Urothelium cell line (cell line): ENCODE data around the gene RHAG.

Experiments
- DNase-seq: peaks from one replicate; pipeline ENCODE4 v3.0.0; 2011; ENCODE audit warnings: low spot score, mixed read lengths
- FAIRE-seq: peaks from 2 replicates; lab custom pipeline; 2011; peaks lifted over from hg19 to GRCh38; lab: Jason Lieb, UNC

RHAG gene

DNA sequence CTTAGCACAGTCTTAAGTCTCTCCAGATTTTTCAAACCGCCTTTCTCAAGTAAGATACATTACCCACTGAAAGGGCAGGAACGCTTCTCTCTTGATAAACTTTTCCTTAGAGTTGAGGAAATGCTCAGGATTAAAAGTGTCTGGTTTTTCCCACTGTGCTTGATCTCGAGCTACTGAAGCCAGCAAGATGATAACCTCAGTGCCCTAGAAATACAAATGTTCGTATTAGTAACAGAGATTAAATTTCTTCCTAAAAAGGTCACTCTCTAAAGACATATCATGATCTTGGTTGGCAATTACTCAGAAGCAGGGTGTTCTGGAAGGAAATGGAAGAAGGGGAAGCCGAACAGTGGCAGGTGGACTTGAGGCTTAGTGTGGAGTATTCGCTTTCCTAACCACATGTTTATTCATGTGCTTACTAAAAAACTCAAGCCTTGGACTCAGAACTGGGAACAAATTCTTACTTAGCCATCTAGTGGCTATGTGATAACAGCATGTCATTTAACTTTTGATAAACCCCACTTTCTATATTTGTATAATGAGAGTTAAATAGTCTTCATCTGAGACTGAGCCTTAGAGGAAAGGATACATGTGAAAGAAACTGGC is 66.1 kb downstream of the RHAG start:
- DNase-seq (no peak), FAIRE-seq (no peak)

DNA sequence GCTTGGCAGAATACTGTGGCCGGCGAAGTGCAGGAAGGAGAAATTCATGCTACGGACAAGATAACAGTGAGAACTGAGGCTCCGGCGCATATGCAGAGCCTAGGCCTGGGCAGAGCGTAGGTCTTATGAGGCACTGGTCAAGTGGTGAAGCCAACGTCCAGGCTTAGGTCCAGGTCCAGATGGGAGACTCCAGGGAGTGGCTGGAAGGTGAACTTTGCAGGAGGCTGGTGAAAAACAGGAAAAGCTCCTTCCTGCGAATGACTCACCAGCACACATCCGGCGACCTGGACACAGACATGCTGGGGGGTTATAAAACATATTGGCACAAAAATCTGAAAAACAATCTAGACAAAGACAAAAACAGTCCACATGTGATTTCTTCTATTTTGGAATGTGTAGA is 70.8 kb downstream of the RHAG start:
- FAIRE-seq (no peak), DNase-seq (peak; percentile 63)

DNA sequence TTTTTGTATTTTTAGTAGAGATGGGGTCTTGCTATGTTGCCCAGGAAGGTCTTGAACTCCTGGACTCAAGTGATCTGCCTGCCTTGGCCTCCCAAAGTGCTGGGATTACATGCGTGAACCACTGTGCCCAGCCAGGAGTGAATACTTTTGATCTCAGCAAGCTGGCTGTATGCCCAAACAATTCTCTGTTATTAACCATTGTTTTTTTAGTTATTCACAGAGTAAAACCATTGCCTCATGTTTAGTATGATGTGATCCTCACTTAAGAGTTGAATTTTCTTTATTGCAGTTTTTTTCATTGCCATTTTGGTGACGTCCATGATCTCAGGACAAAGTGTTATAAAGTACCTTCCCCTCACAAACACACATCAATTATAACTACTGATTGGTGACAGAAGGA is 71.4 kb downstream of the RHAG start:
- no peak for DNase-seq
- FAIRE-seq, result no peak

DNA sequence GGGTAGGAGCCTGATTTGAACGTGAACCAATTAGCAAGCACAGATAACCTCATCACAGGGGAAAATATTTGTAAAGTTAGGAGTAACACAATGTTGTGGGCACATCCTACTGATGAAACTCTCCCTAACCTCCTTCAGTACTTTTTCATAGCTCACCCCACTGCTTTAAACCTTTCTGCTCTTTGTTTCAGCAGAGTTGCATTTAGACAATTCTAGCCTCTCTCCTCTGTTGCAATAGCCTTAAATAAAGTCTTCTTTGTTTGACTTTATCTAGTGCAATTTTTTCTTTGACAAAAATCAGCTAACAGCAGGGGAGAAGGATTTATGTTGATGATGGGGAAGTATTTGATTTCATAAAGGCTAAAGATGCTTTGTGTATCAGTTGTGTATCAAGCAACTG is 72.1 kb downstream of the RHAG start:
- DNase-seq (no peak), FAIRE-seq (no peak)

DNA sequence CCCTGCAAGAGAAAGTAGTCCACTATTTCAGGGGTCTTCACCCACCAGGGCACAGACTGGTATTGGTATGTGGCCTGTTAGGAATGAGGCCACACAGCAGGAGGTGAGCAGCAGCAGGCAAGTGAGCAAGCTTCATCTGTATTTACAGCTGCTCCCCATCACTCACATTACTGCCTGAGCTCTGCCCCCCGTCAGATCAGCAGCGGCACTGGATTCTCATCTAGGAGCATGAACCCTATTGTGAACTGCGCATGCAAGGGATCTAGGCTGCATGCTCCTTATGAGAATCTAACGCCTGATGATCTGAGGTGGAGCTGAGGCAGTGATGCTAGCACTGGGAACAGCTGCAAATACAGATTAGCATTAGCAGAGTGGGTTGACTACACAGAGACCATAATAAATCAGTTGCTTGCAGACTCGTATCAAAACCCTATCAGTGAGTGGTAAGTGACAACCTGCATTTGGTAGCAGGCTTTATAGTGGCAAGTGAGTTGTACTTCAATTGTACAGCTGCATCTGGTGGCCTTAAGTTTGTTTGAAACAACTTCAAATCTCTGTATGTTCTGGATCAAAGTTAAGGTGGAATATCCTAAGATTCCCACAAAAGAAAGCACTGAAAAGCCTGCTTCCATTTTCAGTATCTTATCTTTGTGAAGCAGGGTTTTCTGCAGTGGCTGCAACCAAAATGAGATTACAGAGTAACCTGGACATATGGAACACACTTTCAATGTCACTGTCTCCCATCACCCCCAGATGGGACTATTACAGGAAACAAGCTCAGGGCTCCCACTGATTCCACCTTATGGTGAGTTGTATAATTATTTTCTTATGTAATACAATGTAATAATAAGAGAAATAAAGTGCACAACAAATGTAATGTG is 73.4 kb downstream of the RHAG start:
- no peak for FAIRE-seq
- no peak for DNase-seq

DNA sequence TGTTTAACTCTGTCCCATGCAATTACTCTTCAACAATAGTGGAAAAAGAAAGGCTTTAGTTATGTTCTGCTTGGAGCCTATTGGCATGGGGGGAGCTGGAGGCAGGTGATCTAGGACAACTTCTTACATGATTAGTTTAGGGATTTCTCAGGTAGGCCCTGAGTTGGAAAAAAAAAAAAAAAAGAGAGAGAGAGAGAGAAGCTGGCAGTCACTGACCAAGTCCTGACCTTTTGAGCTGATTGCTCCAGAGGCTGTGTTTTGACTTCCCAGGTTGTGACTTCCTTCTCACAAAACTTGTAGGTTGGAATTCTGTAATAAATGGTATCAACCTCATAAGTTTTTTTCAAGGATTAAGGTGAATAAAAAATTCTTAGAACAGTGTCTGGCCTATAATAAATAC is 78.4 kb downstream of the RHAG start:
- FAIRE-seq (no peak), DNase-seq (no peak)

DNA sequence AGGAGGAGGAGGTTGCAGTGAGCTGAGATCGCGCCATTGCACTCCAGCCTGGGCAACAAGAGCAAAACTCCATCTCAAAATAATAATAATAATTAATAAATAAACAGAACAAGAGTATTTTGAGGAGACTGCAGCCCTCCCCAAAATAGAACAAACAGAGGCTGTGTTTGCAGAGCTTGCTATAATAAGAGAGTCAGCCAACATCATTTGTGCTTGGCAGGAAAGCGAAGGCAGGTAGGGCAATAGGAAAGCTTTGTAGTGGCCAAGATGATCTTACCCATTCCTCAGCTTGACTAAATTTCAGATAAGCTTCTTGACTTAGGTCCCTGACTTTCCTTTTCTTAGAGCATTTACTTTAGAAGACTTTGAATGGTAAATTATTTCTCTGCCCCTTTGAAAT is 79.5 kb downstream of the RHAG start:
- DNase-seq (no peak), FAIRE-seq (no peak)

DNA sequence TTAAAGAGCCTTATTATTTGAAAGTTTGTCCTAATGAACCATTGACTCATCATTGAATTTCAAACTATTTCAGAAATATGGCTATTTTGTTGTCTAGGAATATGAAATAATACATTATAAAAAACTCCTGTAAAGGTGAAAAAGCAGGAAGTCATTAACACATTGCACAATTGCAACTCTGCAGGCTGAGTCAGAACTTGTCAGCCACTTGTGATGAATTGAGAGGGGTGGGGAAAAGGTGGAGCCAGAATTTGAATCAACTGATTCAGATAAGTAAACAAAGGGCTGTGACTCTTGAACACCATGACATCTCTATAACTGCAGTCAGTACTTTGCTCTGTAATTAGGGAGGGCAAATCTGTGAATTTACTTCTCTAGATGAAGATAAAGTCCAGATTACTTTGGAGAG is 80.2 kb downstream of the RHAG start:
- peak; percentile 65 for DNase-seq
- FAIRE-seq, result no peak

DNA sequence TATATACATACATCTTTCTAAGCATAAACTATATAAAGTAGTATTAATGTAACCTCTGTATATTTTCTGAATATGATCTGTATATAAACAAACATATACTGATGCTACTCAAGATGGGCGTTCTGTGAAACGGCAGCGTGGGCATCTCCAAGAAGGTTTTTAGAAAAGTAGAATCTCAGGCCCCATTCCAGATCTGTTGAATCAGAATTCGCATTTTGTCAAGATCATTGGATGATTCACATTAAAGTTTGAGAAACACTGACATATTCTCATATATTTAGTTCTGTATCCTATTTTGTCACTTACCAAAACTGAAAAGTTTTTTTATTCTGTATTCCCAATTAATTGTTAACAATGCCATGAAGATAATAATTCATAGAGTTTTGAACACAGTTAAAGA is 80.7 kb downstream of the RHAG start:
- DNase-seq, result no peak

More for the DNA sequence above, 80.7 kb downstream of the RHAG start:
- FAIRE-seq, result no peak
